HepG2 (cell line): Measurements from ENCODE around the gene SMYD1. TPM values are rescaled to one million over a fixed set of nuclear protein-coding genes. Genes with fewer than 3 reads are reported as not detected.
A peak's percentile ranks its signal among the peaks of the same experiment; 100 is the strongest.

Experiments
- CAMTA2 ChIP-seq: sonication (generic); formaldehyde crosslinking; IDR thresholded peaks from 2 replicates; pipeline ENCODE4 v1.4.0; 2020; ENCODE audit warnings: mild to moderate bottlenecking, missing genetic modification reagents, borderline replicate concordance
- CREB1 ChIP-seq, 2 experiments: fragments of 450-650 bp in 1 of 2; IDR thresholded peaks; 2 replicates each; pipeline ENCODE4 v1.6.1; 2016 to 2017; ENCODE audit warnings: control low read depth in 1 of 2, mild to moderate bottlenecking in 1 of 2, missing compliant biosample characterization in 1 of 2, missing genetic modification characterization in 1 of 2
- CREBL2 ChIP-seq: sonication (generic); formaldehyde crosslinking; IDR thresholded peaks from 2 replicates; pipeline ENCODE4 v1.8.1; 2023; ENCODE audit warnings: missing genetic modification reagents, mild to moderate bottlenecking, borderline replicate concordance
- CREM ChIP-seq, 2 experiments: sonication (generic) in 1 of 2; formaldehyde crosslinking in 1 of 2; IDR thresholded peaks; 2 replicates each; pipeline versions ENCODE4 v1.4.0 to v1.6.1; 2016 to 2020; ENCODE audit warnings: antibody characterized with exemption in 1 of 2, mild to moderate bottlenecking in 1 of 2, missing genetic modification reagents in 1 of 2
- DR1 ChIP-seq: sonication (generic); formaldehyde crosslinking; IDR thresholded peaks from 2 replicates; pipeline ENCODE4 v1.8.0; 2021; ENCODE audit warnings: mild to moderate bottlenecking, missing genetic modification reagents, inconsistent platforms
- ESRRA ChIP-seq: sonication (generic); formaldehyde crosslinking; IDR thresholded peaks from 2 replicates; pipeline ENCODE4 v1.5.1; 2020; ENCODE audit warnings: mild to moderate bottlenecking, low read depth, missing genetic modification reagents
- GMEB2 ChIP-seq: IDR thresholded peaks from 2 replicates; pipeline ENCODE4 v1.6.1; 2016; ENCODE audit warnings: missing biosample characterization, missing genetic modification reagents, low read depth
- GPN1 ChIP-seq: sonication (generic); formaldehyde crosslinking; IDR thresholded peaks from 2 replicates; pipeline ENCODE4 v1.5.1; 2020; ENCODE audit warnings: missing genetic modification reagents, borderline replicate concordance
- GTF2F1 ChIP-seq: fragments of 150-350 bp; IDR thresholded peaks from 2 replicates; pipeline ENCODE4 v1.6.1; 2014; ENCODE audit warnings: low read length
- ISX ChIP-seq: sonication (generic); formaldehyde crosslinking; conservative IDR thresholded peaks from 2 replicates; pipeline ENCODE4 v1.5.0; 2020; ENCODE audit warnings: missing genetic modification reagents
- KDM4B ChIP-seq: sonication (generic); formaldehyde crosslinking; IDR thresholded peaks from 2 replicates; pipeline ENCODE4 v1.4.0; 2020; ENCODE audit warnings: missing genetic modification reagents
- PBX2 ChIP-seq: IDR thresholded peaks from 2 replicates; pipeline ENCODE4 v1.6.1; 2016; ENCODE audit warnings: control low read depth
- PHF21A ChIP-seq: sonication (generic); formaldehyde crosslinking; IDR thresholded peaks from 2 replicates; pipeline ENCODE4 v1.5.0; 2020; ENCODE audit warnings: mild to moderate bottlenecking, missing genetic modification reagents
- PHF8 ChIP-seq: sonication (generic); formaldehyde crosslinking; IDR thresholded peaks from 2 replicates; pipeline ENCODE4 v1.5.0; 2020; ENCODE audit warnings: missing genetic modification reagents
- TAF1 ChIP-seq: sonication (generic); formaldehyde crosslinking; IDR thresholded peaks from 2 replicates; pipeline ENCODE4 v1.4.0; 2020; ENCODE audit warnings: missing genetic modification reagents
- TMF1 ChIP-seq: sonication (generic); formaldehyde crosslinking; IDR thresholded peaks from 2 replicates; pipeline ENCODE4 v1.8.1; 2022; ENCODE audit warnings: low read depth, missing genetic modification reagents
- WIZ ChIP-seq: sonication (generic); formaldehyde crosslinking; IDR thresholded peaks from 2 replicates; pipeline ENCODE4 v1.5.1; 2020; ENCODE audit warnings: mild to moderate bottlenecking, missing genetic modification reagents
- ZBTB7B ChIP-seq: sonication (generic); formaldehyde crosslinking; IDR thresholded peaks from 2 replicates; pipeline ENCODE4 v1.4.0; 2020; ENCODE audit warnings: missing genetic modification reagents
- ZNF33A ChIP-seq: sonication (generic); formaldehyde crosslinking; IDR thresholded peaks from 2 replicates; pipeline ENCODE4 v1.5.1; 2020; ENCODE audit warnings: missing genetic modification reagents, mild to moderate bottlenecking, moderate library complexity, borderline replicate concordance
- ZNF713 ChIP-seq: sonication (generic); formaldehyde crosslinking; IDR thresholded peaks from 2 replicates; pipeline ENCODE4 v1.4.0; 2020; ENCODE audit warnings: mild to moderate bottlenecking, missing genetic modification reagents
- ZSCAN25 ChIP-seq: sonication (generic); formaldehyde crosslinking; IDR thresholded peaks from 2 replicates; pipeline ENCODE4 v1.8.0; 2022; ENCODE audit warnings: mild to moderate bottlenecking, missing genetic modification reagents
- polyA plus RNA-seq, 8 experiments: library from polyadenylated mRNA; depleted of rRNA in 3 of 8; stranded (reverse) in 7 of 8; unstranded in 1 of 8; fragments of >200 nt; fragmentation: Illumina TruSeq in 4 of 8; extraction: Trizol in 4 of 8; gene quantifications; 2 replicates each; pipeline versions ENCODE4 v1.2.1 to v1.2.3, GENCODE V29; 2011 to 2016; ENCODE audit warnings: low read depth in 4 of 8, missing spikeins in 1 of 8, mixed read lengths in 1 of 8; ENCODE audit not compliant: insufficient read depth in 1 of 8
- total RNA-seq, 5 experiments: library from RNA; depleted of rRNA; stranded (reverse); fragments of >200 nt; fragmentation: Illumina TruSeq; extraction: Trizol; gene quantifications; 2 replicates each; pipeline ENCODE4 v1.2.3, GENCODE V29; 2016; ENCODE audit warnings: low read depth in 1 of 5
- TF ChIP-seq, protein P1 (sequence below): sonication (generic); formaldehyde crosslinking; conservative IDR thresholded peaks from 2 replicates; pipeline ENCODE4 v1.4.0; 2020; ENCODE audit warnings: missing genetic modification reagents
- TF ChIP-seq, protein P2 (sequence below): sonication (generic); formaldehyde crosslinking; IDR thresholded peaks from 2 replicates; pipeline ENCODE4 v1.5.0; 2020; ENCODE audit warnings: missing genetic modification reagents, mild to moderate bottlenecking, borderline replicate concordance
- TF ChIP-seq, protein P3 (sequence below): sonication (generic); formaldehyde crosslinking; IDR thresholded peaks from 2 replicates; pipeline ENCODE4 v1.4.0; 2020; ENCODE audit warnings: mild to moderate bottlenecking, missing genetic modification reagents

The SMYD1 gene
- total and polyA plus RNA-seq, 2 of the 13 experiments (the other 11 are each of a cell fraction or from before 2014, with no cell fraction given): not detected

- TF ChIP-seq, protein P1, sequence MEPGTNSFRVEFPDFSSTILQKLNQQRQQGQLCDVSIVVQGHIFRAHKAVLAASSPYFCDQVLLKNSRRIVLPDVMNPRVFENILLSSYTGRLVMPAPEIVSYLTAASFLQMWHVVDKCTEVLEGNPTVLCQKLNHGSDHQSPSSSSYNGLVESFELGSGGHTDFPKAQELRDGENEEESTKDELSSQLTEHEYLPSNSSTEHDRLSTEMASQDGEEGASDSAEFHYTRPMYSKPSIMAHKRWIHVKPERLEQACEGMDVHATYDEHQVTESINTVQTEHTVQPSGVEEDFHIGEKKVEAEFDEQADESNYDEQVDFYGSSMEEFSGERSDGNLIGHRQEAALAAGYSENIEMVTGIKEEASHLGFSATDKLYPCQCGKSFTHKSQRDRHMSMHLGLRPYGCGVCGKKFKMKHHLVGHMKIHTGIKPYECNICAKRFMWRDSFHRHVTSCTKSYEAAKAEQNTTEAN: peak; percentile 95
- TF ChIP-seq ISX (CRISPR knock-in tag): no peak
- TF ChIP-seq ZBTB7B: peak; percentile 96
- peak; percentile 91 for TF ChIP-seq CREM (IDR thresholded peaks at IDR 0.05)
- no peak for TF ChIP-seq CREM (CRISPR knock-in tag; IDR thresholded peaks at IDR 0.05)
- TF ChIP-seq CREB1 (IDR thresholded peaks at IDR 0.05): no peak
- TF ChIP-seq CREB1 (CRISPR knock-in tag; IDR thresholded peaks at IDR 0.05): peak; percentile 83
- peak; percentile 98 for TF ChIP-seq DR1
- 0 out of 2 replicates have a peak, but pooled peaks have one; percentile 52 for TF ChIP-seq GTF2F1
- no peak for TF ChIP-seq CREBL2 (CRISPR knock-in tag)
- TF ChIP-seq WIZ (CRISPR knock-in tag): 0 out of 2 replicates have a peak, but pooled peaks have one; percentile 20
- no peak; the same call in 1 of the 2 replicates for TF ChIP-seq ZSCAN25 (CRISPR knock-in tag)
- TF ChIP-seq, protein P2, sequence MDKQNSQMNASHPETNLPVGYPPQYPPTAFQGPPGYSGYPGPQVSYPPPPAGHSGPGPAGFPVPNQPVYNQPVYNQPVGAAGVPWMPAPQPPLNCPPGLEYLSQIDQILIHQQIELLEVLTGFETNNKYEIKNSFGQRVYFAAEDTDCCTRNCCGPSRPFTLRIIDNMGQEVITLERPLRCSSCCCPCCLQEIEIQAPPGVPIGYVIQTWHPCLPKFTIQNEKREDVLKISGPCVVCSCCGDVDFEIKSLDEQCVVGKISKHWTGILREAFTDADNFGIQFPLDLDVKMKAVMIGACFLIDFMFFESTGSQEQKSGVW (CRISPR knock-in tag): no peak
- peak; percentile 85 for TF ChIP-seq PHF21A (CRISPR knock-in tag)
- TF ChIP-seq GMEB2 (CRISPR knock-in tag): no peak; the same call in 1 of the 2 replicates
- no peak for TF ChIP-seq ZNF33A (CRISPR knock-in tag)
- TF ChIP-seq GPN1 (CRISPR knock-in tag): no peak
- peak; percentile 20; the same call in 1 of the 2 replicates for TF ChIP-seq CAMTA2 (CRISPR knock-in tag)
- TF ChIP-seq TAF1 (CRISPR knock-in tag): peak; percentile 100
- no peak for TF ChIP-seq PBX2 (CRISPR knock-in tag)
- peak; percentile 74; the same call in 1 of the 2 replicates for TF ChIP-seq TMF1 (CRISPR knock-in tag)
- peak; percentile 67 for TF ChIP-seq PHF8 (CRISPR knock-in tag)
- TF ChIP-seq ZNF713 (CRISPR knock-in tag): no peak; the same call in 1 of the 2 replicates
- peak; percentile 5; the same call in 1 of the 2 replicates for TF ChIP-seq ESRRA (CRISPR knock-in tag)
- TF ChIP-seq KDM4B (CRISPR knock-in tag): peak; percentile 88; the same call in 1 of the 2 replicates
- TF ChIP-seq, protein P3, sequence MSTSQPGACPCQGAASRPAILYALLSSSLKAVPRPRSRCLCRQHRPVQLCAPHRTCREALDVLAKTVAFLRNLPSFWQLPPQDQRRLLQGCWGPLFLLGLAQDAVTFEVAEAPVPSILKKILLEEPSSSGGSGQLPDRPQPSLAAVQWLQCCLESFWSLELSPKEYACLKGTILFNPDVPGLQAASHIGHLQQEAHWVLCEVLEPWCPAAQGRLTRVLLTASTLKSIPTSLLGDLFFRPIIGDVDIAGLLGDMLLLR (CRISPR knock-in tag): peak; percentile 17; the same call in 1 of the 2 replicates
Observed at GRCh38 chr2:88127888-88128653, 60.4 kb downstream of the SMYD1 start, which contains the start of gene FABP1 (continued).
